Heart left ventricle (tissue), 13 donors: ENCODE data around the gene SDR9C7.
"Not testable (repeated sequence)": the region's sequence is repeated elsewhere in the genome, so short reads cannot be mapped to it uniquely, and the experiment has no call there.

ENCODE experiments used
- CTCF ChIP-seq, 12 donors: fragments of 200-600 bp; sonication (generic) in 4 of 12; IDR thresholded peaks; one replicate each; pipeline versions ENCODE4 v1.5.0 to v1.8.0; 2018 to 2022; ENCODE audit warnings: antibody characterized with exemption in 12 of 12, mild to moderate bottlenecking in 5 of 12
- POLR2A ChIP-seq, 2 donors: fragments of 450-650 bp; IDR thresholded peaks; one replicate each; pipeline ENCODE4 v1.6.1; 2017; ENCODE audit warnings: antibody characterized with exemption in 2 of 2, mild to moderate bottlenecking in 2 of 2, moderate library complexity in 2 of 2
- donor health status: ischemic (EF 13 %, LVEDD 7.1; RV severe dilation, severe dysfunction).
- donor health status: DM: no; HTN: yes; CAD: no.
- donor health status: DM: no; HTN: no; CAD: no.
- donor health status: ischemic (EF 25% LVEDD 6.9; RV normal size, moderate dysfunction).
- donor health status: ischemic (EF 25% LVEDD 5.7; RV mildly dilated, moderate dysfunction).
- donor health status: ischemic (EF 35%, LVEDD 5.7; RV mildly dilated, moderate dysfunction).
- donor health status: nonischemic (EF 11% LVEDD 7.7; RV severe dilation, severe dysfunction).
- donor health status: DM: yes; HTN: yes; CAD: no.
- donor health status: PGD.
- donor health status: ischemic (EF 29% LVEDD 5.4; RV normal size, mild dysfunction).
- donor health status: nonischemic (EF 23%, LVEDD 6.1; RV moderate dilation, normal function).

DNA sequence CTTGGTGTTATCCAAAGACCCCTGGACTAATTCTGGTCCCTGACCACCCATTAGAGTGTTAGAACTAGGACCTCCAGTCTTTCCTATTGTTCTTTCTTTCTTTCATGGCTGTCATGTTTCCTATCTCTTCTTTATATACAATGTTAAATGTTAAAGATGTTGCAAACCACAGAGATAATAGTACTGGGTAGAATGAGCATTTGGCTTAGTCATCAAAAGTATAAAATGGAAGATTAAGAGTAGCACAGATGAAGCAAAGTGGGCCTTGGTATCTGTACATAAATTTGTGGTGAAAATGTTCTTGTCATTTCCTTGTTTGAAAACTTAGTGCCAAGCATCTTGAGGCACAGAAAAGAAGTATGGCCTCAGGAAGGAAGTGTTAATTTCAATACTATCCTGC is 32.9 kb downstream of the SDR9C7 start:
- TF ChIP-seq POLR2A, CTCF (IDR thresholded peaks at IDR 0.05): not testable (repeated sequence)
